UCSD-AML1 (cell line): ENCODE data around the gene DHRS7B.
"Not testable (repeated sequence)": the region's sequence is repeated elsewhere in the genome, so short reads cannot be mapped to it uniquely, and the experiment has no call there.

Experiments used
- DNase-seq: peaks from one replicate; lab custom pipeline; 2025; ENCODE audit not compliant: unreplicated experiment; lab: John Stamatoyannopoulos, UW

Gene DHRS7B

GRCh38 chr17:21204935-21205334, 78.2 kb downstream of the DHRS7B start:
- no peak for DNase-seq

GRCh38 chr17:21208352-21208751, 81.6 kb downstream of the DHRS7B start:
- no peak for DNase-seq

- no peak for DNase-seq
Observed at GRCh38 chr17:21209511-21210175, 82.9 kb downstream of the DHRS7B start.

GRCh38 chr17:21210411-21211076, 83.8 kb downstream of the DHRS7B start:
- no peak for DNase-seq

GRCh38 chr17:21211825-21212479, 85.2 kb downstream of the DHRS7B start:
- no peak for DNase-seq

GRCh38 chr17:21212826-21213637, 86.3 kb downstream of the DHRS7B start:
- no peak for DNase-seq

- no peak for DNase-seq
Observed at GRCh38 chr17:21213638-21214014, 86.9 kb downstream of the DHRS7B start.

GRCh38 chr17:21214015-21214776, 87.4 kb downstream of the DHRS7B start, which contains the start of gene TMEM11:
Gene TMEM11 (minus strand): TSS chr17:21214161. CDS start chr17:21214152, 9 bp downstream.
- peak; percentile 96 for DNase-seq

GRCh38 chr17:21214777-21215541, 88.2 kb downstream of the DHRS7B start:
- no peak for DNase-seq

GRCh38 chr17:21215935-21216334, 89.2 kb downstream of the DHRS7B start:
- no peak for DNase-seq

- DNase-seq, result no peak
Observed at GRCh38 chr17:21217346-21217745, 90.6 kb downstream of the DHRS7B start.

GRCh38 chr17:21218101-21218500, 91.3 kb downstream of the DHRS7B start:
- peak; percentile 34 for DNase-seq

GRCh38 chr17:21218831-21219380, 92.1 kb downstream of the DHRS7B start:
- no peak for DNase-seq

- DNase-seq, result no peak
Observed at GRCh38 chr17:21223086-21223485, 96.3 kb downstream of the DHRS7B start.

- DNase-seq, result not testable (repeated sequence)
Observed at GRCh38 chr17:21227277-21227676, 100.5 kb downstream of the DHRS7B start.

GRCh38 chr17:21228111-21228510, 101.3 kb downstream of the DHRS7B start:
- DNase-seq, result no peak

GRCh38 chr17:21228845-21229244, 102.1 kb downstream of the DHRS7B start:
- no peak for DNase-seq

- no peak for DNase-seq
Observed at GRCh38 chr17:21231533-21231932, 104.8 kb downstream of the DHRS7B start.

- no peak for DNase-seq
Observed at GRCh38 chr17:21232033-21232749, 105.4 kb downstream of the DHRS7B start.
